UCSD-AML1 (cell line): ENCODE results near the gene PARK7.

ENCODE experiments used
- DNase-seq: peaks from one replicate; lab custom pipeline; 2025; ENCODE audit not compliant: unreplicated experiment; lab: John Stamatoyannopoulos, UW

PARK7 gene

DNA sequence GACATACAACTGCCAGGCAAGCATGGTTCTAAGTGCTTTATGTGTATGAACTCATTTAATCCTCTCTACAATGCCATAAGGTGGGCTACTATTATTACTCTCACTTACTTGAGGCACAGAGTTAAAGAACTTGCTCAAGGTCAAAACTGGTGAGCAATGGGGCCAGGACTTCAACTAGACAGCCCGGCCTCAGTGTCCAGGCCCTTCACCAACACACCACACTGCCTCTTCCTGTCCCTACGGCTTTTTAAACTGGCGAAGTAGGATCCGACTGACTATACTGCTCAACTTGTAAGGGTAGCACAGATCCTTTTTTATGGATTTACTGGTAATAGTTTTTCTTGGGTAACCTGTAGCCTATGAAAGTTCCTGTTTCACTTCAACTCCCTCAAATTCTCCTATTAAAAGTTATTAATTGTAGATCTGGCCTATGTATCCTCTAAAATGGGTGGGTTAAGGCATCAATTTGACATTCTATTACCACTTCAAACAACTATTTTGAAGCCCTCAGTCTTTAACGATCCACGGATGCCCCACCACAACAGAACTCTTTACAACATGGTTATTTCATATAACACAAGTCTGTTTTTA is 60.3 kb downstream of the PARK7 start:
- no peak for DNase-seq

- no peak for DNase-seq
Measured at GRCh38 chr1:8022395-8023286, 61.1 kb downstream of the PARK7 start.

DNA sequence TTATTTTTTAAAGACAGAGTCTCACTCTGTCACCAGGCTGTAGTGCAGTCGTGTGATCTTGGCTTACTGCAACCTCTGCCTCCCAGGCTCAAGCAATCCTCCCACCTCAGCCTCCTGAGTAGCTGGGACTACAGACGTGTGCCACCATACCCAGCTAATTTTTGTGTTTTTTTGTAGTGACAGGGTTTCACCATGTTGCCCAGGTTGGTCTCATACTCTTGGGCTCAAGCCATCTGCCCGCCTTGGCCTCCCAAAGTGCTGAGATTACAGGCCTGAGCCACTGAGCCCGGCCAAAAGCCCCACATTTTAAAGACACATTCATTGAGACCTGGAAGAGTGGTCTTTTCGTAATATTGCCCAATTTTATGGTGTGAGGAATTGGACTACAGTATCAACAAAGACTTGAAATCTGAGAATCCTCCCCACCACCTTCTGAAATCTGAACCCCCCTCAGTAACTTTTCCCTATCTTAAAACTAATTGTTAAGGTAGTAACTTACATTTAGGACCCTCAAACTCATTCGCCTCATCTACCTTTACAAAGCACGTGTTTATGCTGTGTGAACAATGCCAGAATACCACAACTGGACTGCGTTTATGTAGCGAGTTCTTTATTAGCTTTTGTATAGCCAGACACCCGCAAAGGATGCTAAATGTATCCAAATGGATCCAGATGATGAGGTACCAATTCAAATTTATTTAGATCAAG is 61.9 kb downstream of the PARK7 start:
- no peak for DNase-seq

GRCh38 chr1:8023995-8024313 is 62.4 kb downstream of the PARK7 start:
- no peak for DNase-seq

GRCh38 chr1:8024329-8024728 is 62.8 kb downstream of the PARK7 start:
- no peak for DNase-seq

GRCh38 chr1:8025061-8025670 is 63.7 kb downstream of the PARK7 start:
- no peak for DNase-seq

GRCh38 chr1:8025671-8026144 is 64.2 kb downstream of the PARK7 start:
- DNase-seq = no peak

DNA sequence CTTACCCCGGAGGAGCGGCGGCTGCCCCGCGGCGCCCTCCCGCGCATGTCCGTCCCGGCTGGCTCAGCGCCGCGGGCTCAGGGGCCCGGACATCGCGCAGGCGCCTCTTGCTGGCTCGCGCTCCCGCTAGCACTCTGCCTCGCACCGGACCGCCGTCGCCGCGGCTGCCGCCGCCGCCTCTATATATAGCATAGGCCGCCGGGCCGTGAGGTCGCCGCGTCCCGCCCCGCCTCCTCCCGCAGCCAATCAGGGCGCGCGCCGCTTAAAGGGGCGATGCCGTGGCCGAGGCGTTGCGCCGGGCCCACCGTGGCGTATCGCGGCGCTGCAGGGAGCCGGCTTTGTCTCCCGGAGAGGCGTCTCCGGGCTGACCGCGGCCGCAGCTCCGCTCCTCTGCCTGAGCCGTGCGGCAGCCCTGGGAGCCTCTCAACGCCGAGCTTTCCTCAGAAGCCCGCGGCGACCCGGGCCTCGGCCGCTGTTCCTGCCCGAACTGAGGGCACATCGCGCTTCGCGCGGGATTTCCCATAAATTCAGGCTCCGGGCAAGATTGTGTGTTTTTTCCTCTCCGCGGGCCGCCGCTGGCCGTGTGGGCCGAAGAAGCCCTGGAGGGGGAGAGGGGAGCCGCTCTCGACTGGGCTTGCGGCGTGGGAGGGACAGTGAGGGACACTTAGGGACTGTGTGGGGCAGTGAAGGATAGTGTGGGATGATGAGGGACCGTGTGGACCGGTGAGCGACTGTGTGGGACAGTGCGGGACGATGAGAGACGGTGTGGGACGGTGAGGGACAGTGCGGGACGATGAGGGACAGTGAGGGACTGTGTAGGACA is 64.9 kb downstream of the PARK7 start, which contains the start of gene ERRFI1:
Gene ERRFI1 (minus strand): TSS at position 157 of the 823 bp plus-strand sequence. CDS start 10,690 bp downstream, outside the sequence.
- peak; percentile 75 for DNase-seq

DNA sequence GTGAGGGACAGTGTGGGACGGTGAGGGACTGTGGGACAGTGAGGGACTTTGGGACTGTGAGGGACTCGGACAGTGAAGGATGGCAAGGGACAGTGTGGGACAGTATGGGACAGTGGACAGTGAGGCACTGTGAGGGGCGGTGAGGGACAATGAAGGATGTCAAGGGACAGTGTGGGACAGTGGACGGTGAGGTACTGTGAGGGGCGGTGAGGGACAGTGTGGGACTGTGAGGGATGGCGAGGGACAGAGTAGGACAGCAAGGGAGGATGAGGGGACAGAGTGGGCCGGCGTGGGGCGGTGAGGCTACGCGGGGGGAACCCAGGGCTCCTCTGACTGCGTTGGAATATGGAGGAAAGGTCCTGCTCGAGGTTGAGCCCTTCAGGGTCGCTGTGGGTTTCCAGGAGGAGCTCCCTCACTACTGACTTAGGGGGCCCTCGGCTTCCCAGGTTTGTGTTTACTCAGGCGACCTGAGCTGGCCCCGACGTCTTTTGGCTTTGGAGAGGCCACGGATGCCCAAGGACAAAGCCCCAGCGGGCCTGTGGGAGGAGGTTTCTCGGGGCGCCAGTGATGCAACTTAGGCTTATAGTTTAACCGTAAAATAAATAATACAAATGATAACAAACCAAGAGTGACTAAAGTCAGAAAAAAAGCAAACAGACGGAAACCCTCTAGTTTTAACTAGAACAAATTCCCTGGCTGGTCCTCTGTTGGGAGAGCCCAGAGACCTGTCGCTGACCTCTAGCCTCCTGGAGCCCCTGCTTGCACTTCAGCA is 65.7 kb downstream of the PARK7 start:
- no peak for DNase-seq

GRCh38 chr1:8027748-8028570 is 66.4 kb downstream of the PARK7 start:
- no peak for DNase-seq

DNA sequence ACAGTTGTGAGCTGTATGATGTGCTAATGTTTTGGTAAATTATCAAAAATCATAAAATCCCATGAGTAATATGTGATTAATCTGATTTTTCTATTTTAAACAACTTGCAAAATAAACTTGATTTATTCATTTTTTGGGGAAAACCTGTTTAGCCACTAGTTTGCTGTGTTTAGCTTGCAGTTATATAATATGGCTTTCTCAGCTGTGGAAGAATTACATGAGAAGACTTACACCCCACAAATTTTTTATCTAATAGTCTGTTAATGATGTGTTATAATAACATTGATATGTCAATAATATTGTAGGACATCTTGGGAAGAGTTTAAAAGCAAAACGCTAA is 67.0 kb downstream of the PARK7 start:
- DNase-seq = no peak

GRCh38 chr1:8031176-8031785 is 69.8 kb downstream of the PARK7 start:
- DNase-seq = no peak

- DNase-seq = no peak
Measured at GRCh38 chr1:8032366-8032910, 70.9 kb downstream of the PARK7 start.

- no peak for DNase-seq
Measured at GRCh38 chr1:8033322-8033721, 71.8 kb downstream of the PARK7 start.
